Liver (tissue), 9 donors: Measurements from ENCODE around the gene SSPN. TPM values are rescaled to one million over a fixed set of nuclear protein-coding genes. Genes with fewer than 3 reads are reported as not detected.

ENCODE experiments used
- DNase-seq: peaks from one replicate; pipeline ENCODE4 v3.0.0-alpha.2; 2017; ENCODE audit warnings: low spot score
- H3K27ac ChIP-seq, 2 donors: one replicate each; pipeline ENCODE4 v1.7.0; 2013; ENCODE audit warnings: inconsistent platforms in 2 of 2, low read length in 2 of 2, control low read depth in 1 of 2, low read depth in 1 of 2, mild to moderate bottlenecking in 1 of 2
- H3K27me3 ChIP-seq, 4 donors: one replicate each; pipeline versions ENCODE4 v1.6.1 to v1.7.0; 2013; ENCODE audit warnings: low read length in 3 of 4, inconsistent platforms in 1 of 4, mild to moderate bottlenecking in 1 of 4, moderate library complexity in 1 of 4; ENCODE audit not compliant: control insufficient read depth in 4 of 4, insufficient read depth in 4 of 4
- H3K36me3 ChIP-seq, 4 donors: one replicate each; pipeline versions ENCODE4 v1.6.1 to v1.7.0; 2013; ENCODE audit warnings: low read length in 3 of 4, mild to moderate bottlenecking in 3 of 4, low read depth in 1 of 4, moderate library complexity in 1 of 4; ENCODE audit not compliant: control insufficient read depth in 4 of 4, insufficient read depth in 3 of 4
- H3K4me1 ChIP-seq, 4 donors: one replicate each; pipeline versions ENCODE4 v1.6.1 to v1.7.0; 2013; ENCODE audit warnings: low read length in 3 of 4, mild to moderate bottlenecking in 3 of 4, moderate library complexity in 1 of 4; ENCODE audit not compliant: control insufficient read depth in 4 of 4, insufficient read depth in 4 of 4
- H3K4me3 ChIP-seq, 3 donors: one replicate each; pipeline versions ENCODE4 v1.6.1 to v1.7.0; 2013; ENCODE audit warnings: low read length in 3 of 3, control low read depth in 1 of 3, low read depth in 1 of 3, mild to moderate bottlenecking in 1 of 3
- H3K9ac ChIP-seq, 2 donors: one replicate each; pipeline ENCODE4 v1.7.0; 2013; ENCODE audit warnings: low read length in 2 of 2, mild to moderate bottlenecking in 2 of 2, moderate library complexity in 2 of 2, control low read depth in 1 of 2, low read depth in 1 of 2
- H3K9me3 ChIP-seq, 4 donors: one replicate each; pipeline versions ENCODE4 v1.6.1 to v1.7.0; 2013; ENCODE audit warnings: low read length in 3 of 4; ENCODE audit not compliant: control insufficient read depth in 4 of 4
- EGR1 ChIP-seq, 2 donors: IDR thresholded peaks; 2 replicates each; pipeline ENCODE4 v1.6.1; 2016 to 2018; ENCODE audit warnings: antibody characterized with exemption in 2 of 2, low read depth in 2 of 2
- FOXA1 ChIP-seq: IDR thresholded peaks from 2 replicates; pipeline ENCODE4 v1.6.1; 2016; ENCODE audit warnings: antibody characterized with exemption
- FOXA2 ChIP-seq: IDR thresholded peaks from 2 replicates; pipeline ENCODE4 v1.6.1; 2016; ENCODE audit warnings: antibody characterized with exemption
- GABPA ChIP-seq, 2 donors: IDR thresholded peaks in 1 of 2; conservative IDR thresholded peaks in 1 of 2; 2 replicates each; pipeline ENCODE4 v1.6.1; 2016; ENCODE audit warnings: antibody characterized with exemption in 2 of 2, mild to moderate bottlenecking in 1 of 2, moderate library complexity in 1 of 2
- HNF4A ChIP-seq, 2 donors: conservative IDR thresholded peaks; 2 replicates each; pipeline ENCODE4 v1.6.1; 2016; ENCODE audit warnings: antibody characterized with exemption in 2 of 2, mild to moderate bottlenecking in 2 of 2
- HNF4G ChIP-seq: IDR thresholded peaks from 2 replicates; pipeline ENCODE4 v1.6.1; 2016; ENCODE audit warnings: antibody characterized with exemption
- JUND ChIP-seq, 2 donors: IDR thresholded peaks; 2 replicates each; pipeline ENCODE4 v1.6.1; 2016; ENCODE audit warnings: antibody characterized with exemption in 2 of 2
- NR2F2 ChIP-seq: IDR thresholded peaks from 2 replicates; pipeline ENCODE4 v1.6.1; 2016; ENCODE audit warnings: antibody characterized with exemption
- RAD21 ChIP-seq, 2 donors: IDR thresholded peaks; 2 replicates each; pipeline ENCODE4 v1.6.1; 2016; ENCODE audit warnings: antibody characterized with exemption in 2 of 2, mild to moderate bottlenecking in 2 of 2
- RXRA ChIP-seq, 2 donors: IDR thresholded peaks; 2 replicates each; pipeline ENCODE4 v1.6.1; 2017 to 2018; ENCODE audit warnings: antibody characterized with exemption in 2 of 2, mild to moderate bottlenecking in 1 of 2
- TAF1 ChIP-seq: conservative IDR thresholded peaks from 2 replicates; pipeline ENCODE4 v1.6.1; 2016; ENCODE audit warnings: antibody characterized with exemption, mild to moderate bottlenecking
- YY1 ChIP-seq: IDR thresholded peaks from 2 replicates; pipeline ENCODE4 v1.6.1; 2016; ENCODE audit warnings: antibody characterized with exemption, mild to moderate bottlenecking
- WGBS: extraction: QIAGEN DNeasy Blood & Tissue Kit; methylation state at CpG from one replicate; pipeline ENCODE4 v1.1.7; 2013; 5-methylcytosine and 5-hydroxymethylcytosine counted together
- polyA plus RNA-seq, 2 donors: library from polyadenylated mRNA; stranded (reverse) in 1 of 2; unstranded in 1 of 2; fragments of 200-250 nt in 1 of 2; fragments of >200 nt in 1 of 2; fragmentation: Nextera tagmentation in 1 of 2; extraction: Ambion mirVana in 1 of 2; gene quantifications; one replicate each; pipeline versions ENCODE4 v1.2.1 to v1.2.3, GENCODE V29; 2013 to 2015
- total RNA-seq, 2 donors: library from RNA; depleted of rRNA; stranded (reverse); fragments of >200 nt; gene quantifications; one replicate each; pipeline ENCODE4 v1.2.3, GENCODE V29; 2014
- TF ChIP-seq, protein P1 (sequence below): IDR thresholded peaks from 2 replicates; pipeline ENCODE4 v1.6.1; 2016; ENCODE audit warnings: antibody characterized with exemption
- TF ChIP-seq, protein P2 (sequence below): IDR thresholded peaks from 2 replicates; pipeline ENCODE4 v1.6.1; 2016; ENCODE audit warnings: antibody characterized with exemption
- TF ChIP-seq, protein P3 (sequence below): IDR thresholded peaks from 2 replicates; pipeline ENCODE4 v1.6.1; 2016; ENCODE audit warnings: antibody characterized with exemption
- TF ChIP-seq, protein P4 (sequence below): fragments of 150-350 bp; IDR thresholded peaks from 2 replicates; pipeline ENCODE4 v1.5.1; 2017; ENCODE audit warnings: improper control_type of control experiment, low read depth, low read length; ENCODE audit not compliant: missing input control
- TF ChIP-seq, protein P5 (sequence below): IDR thresholded peaks from 2 replicates; pipeline ENCODE4 v1.6.1; 2016; ENCODE audit warnings: antibody characterized with exemption, mild to moderate bottlenecking
- donor health status: healthy.
- donor health status: healthy.
- donor health status: healthy.
- donor health status: healthy.
- donor health status: healthy.

Gene SSPN
- total and polyA plus RNA-seq, 4 donors = 0.33 to 0.67 (median 0.46) TPM

DNA sequence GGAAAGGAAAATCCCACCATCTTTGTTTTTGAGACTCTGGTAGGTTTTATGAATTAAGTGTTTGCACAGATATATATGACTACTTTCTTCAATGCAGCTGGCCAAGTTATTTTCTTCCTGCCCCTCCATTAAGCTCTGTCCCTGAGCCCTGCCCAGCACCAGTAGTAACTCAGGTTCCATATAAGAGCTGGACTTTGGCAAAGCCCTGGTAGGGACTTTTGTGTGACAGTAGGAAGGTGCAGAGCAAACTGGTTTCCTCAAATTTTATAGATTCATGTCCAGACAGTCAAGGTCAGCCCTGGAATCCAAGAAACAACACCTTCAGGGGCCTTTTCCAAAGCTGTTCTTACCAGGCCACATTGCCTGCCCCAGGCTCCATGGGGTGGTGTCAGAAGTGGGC, 47.3 kb downstream of the SSPN start:
- TF ChIP-seq GABPA (IDR thresholded peaks at IDR 0.05 in 1 of 2, conservative IDR thresholded peaks at IDR 0.05 in 1 of 2) (no peak), JUND (IDR thresholded peaks at IDR 0.05) (no peak), FOXA1 (no peak), TAF1 (no peak), EGR1 (IDR thresholded peaks at IDR 0.05; ENCODE audit: low read depth in 2 of 2) (no peak), HNF4G (no peak), YY1 (no peak)
- TF ChIP-seq, protein P1, sequence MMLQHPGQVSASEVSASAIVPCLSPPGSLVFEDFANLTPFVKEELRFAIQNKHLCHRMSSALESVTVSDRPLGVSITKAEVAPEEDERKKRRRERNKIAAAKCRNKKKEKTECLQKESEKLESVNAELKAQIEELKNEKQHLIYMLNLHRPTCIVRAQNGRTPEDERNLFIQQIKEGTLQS = no peak
- TF ChIP-seq, protein P2, sequence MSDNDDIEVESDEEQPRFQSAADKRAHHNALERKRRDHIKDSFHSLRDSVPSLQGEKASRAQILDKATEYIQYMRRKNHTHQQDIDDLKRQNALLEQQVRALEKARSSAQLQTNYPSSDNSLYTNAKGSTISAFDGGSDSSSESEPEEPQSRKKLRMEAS = no peak
- TF ChIP-seq, protein P3, sequence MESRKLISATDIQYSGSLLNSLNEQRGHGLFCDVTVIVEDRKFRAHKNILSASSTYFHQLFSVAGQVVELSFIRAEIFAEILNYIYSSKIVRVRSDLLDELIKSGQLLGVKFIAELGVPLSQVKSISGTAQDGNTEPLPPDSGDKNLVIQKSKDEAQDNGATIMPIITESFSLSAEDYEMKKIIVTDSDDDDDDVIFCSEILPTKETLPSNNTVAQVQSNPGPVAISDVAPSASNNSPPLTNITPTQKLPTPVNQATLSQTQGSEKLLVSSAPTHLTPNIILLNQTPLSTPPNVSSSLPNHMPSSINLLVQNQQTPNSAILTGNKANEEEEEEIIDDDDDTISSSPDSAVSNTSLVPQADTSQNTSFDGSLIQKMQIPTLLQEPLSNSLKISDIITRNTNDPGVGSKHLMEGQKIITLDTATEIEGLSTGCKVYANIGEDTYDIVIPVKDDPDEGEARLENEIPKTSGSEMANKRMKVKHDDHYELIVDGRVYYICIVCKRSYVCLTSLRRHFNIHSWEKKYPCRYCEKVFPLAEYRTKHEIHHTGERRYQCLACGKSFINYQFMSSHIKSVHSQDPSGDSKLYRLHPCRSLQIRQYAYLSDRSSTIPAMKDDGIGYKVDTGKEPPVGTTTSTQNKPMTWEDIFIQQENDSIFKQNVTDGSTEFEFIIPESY = no peak
- Histone ChIP-seq H3K36me3 (no peaks in the 10 kb centered on the region), H3K27me3 (no peaks in the 10 kb centered on the region), H3K9me3 (peaks cover 0 to 1% (median 0%) of the 10 kb centered on the region in 4 donors), H3K4me1 (peaks cover 0 to 1% (median 0%) of the 10 kb centered on the region in 4 donors), H3K27ac (no peak overlapping the region), H3K4me3 (no peak overlapping the region), H3K9ac (no peak overlapping the region)
- DNase-seq = no peak

DNA sequence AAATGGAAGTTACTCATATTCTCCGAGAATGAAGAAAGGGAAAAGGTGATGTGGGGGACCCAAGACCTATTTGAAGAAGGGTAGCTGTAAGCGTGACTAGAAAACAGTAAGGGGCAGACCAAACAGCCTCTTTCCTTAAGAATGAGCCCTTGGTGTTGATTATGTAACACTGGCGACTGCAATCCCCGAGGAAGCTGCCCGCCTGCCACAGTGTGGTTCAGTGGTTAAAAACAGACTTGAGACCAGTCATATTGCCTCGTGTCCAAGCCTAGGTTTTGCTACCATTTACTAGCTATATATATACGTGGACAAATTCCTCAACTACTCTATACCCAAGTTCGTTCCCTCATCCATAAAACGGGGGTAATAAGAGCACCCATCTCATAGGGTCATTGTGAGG, 49.1 kb downstream of the SSPN start:
- TF ChIP-seq, protein P1 = no peak
- TF ChIP-seq, protein P4, sequence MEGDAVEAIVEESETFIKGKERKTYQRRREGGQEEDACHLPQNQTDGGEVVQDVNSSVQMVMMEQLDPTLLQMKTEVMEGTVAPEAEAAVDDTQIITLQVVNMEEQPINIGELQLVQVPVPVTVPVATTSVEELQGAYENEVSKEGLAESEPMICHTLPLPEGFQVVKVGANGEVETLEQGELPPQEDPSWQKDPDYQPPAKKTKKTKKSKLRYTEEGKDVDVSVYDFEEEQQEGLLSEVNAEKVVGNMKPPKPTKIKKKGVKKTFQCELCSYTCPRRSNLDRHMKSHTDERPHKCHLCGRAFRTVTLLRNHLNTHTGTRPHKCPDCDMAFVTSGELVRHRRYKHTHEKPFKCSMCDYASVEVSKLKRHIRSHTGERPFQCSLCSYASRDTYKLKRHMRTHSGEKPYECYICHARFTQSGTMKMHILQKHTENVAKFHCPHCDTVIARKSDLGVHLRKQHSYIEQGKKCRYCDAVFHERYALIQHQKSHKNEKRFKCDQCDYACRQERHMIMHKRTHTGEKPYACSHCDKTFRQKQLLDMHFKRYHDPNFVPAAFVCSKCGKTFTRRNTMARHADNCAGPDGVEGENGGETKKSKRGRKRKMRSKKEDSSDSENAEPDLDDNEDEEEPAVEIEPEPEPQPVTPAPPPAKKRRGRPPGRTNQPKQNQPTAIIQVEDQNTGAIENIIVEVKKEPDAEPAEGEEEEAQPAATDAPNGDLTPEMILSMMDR = no peak
- no peak for TF ChIP-seq YY1
- no peak for TF ChIP-seq NR2F2
- TF ChIP-seq HNF4G = no peak
- TF ChIP-seq FOXA2 = no peak
- TF ChIP-seq GABPA (IDR thresholded peaks at IDR 0.05 in 1 of 2, conservative IDR thresholded peaks at IDR 0.05 in 1 of 2) = no peak
- no peak for TF ChIP-seq RAD21 (IDR thresholded peaks at IDR 0.05)
- TF ChIP-seq, protein P5, sequence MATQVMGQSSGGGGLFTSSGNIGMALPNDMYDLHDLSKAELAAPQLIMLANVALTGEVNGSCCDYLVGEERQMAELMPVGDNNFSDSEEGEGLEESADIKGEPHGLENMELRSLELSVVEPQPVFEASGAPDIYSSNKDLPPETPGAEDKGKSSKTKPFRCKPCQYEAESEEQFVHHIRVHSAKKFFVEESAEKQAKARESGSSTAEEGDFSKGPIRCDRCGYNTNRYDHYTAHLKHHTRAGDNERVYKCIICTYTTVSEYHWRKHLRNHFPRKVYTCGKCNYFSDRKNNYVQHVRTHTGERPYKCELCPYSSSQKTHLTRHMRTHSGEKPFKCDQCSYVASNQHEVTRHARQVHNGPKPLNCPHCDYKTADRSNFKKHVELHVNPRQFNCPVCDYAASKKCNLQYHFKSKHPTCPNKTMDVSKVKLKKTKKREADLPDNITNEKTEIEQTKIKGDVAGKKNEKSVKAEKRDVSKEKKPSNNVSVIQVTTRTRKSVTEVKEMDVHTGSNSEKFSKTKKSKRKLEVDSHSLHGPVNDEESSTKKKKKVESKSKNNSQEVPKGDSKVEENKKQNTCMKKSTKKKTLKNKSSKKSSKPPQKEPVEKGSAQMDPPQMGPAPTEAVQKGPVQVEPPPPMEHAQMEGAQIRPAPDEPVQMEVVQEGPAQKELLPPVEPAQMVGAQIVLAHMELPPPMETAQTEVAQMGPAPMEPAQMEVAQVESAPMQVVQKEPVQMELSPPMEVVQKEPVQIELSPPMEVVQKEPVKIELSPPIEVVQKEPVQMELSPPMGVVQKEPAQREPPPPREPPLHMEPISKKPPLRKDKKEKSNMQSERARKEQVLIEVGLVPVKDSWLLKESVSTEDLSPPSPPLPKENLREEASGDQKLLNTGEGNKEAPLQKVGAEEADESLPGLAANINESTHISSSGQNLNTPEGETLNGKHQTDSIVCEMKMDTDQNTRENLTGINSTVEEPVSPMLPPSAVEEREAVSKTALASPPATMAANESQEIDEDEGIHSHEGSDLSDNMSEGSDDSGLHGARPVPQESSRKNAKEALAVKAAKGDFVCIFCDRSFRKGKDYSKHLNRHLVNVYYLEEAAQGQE = no peak
- TF ChIP-seq, protein P3 = no peak
- TF ChIP-seq, protein P2 = no peak
- TF ChIP-seq TAF1 = no peak
- TF ChIP-seq HNF4A (conservative IDR thresholded peaks at IDR 0.05) = no peak
- TF ChIP-seq RXRA (IDR thresholded peaks at IDR 0.05) = no peak
- TF ChIP-seq JUND (IDR thresholded peaks at IDR 0.05) = no peak
- Histone ChIP-seq H3K4me1 (peaks cover 0 to 1% (median 0%) of the 10 kb centered on the region in 4 donors), H3K9me3 (peaks cover 0 to 1% (median 0%) of the 10 kb centered on the region in 4 donors), H3K27ac (no peak overlapping the region), H3K9ac (no peak overlapping the region), H3K4me3 (no peak overlapping the region), H3K36me3 (no peaks in the 10 kb centered on the region), H3K27me3 (no peaks in the 10 kb centered on the region)
- DNase-seq = no peak
- 77% methylated on average over 9 of the region's 9 CpGs for WGBS
